Osteoblast (primary cell): ENCODE measurements around the gene NDUFAF4. TPM values are rescaled to one million over a fixed set of nuclear protein-coding genes. Genes with fewer than 3 reads are reported as not detected.

Source experiments
- DNase-seq: peaks from one replicate; pipeline ENCODE4 v3.0.0; 2011; ENCODE audit warnings: low spot score, mixed read lengths; ENCODE audit not compliant: insufficient read length; ENCODE audit errors: missing footprints
- H2AFZ ChIP-seq: 2 replicates; pipeline ENCODE4 v1.6.0; 2011; ENCODE audit warnings: mild to moderate bottlenecking, low read length
- H3K27ac ChIP-seq: 2 replicates; pipeline ENCODE4 v1.5.1; 2011; ENCODE audit warnings: mild to moderate bottlenecking, low read depth, low read length, moderate library complexity
- H3K27me3 ChIP-seq: 2 replicates; pipeline ENCODE4 v1.6.0; 2012; ENCODE audit warnings: mild to moderate bottlenecking, control low read depth, inconsistent platforms, low read length, moderate library complexity; ENCODE audit not compliant: insufficient read depth
- H3K36me3 ChIP-seq: 2 replicates; pipeline ENCODE4 v1.5.1; 2011; ENCODE audit warnings: mild to moderate bottlenecking, low read length, control low read depth, moderate library complexity; ENCODE audit not compliant: insufficient read depth
- H3K4me1 ChIP-seq: 2 replicates; pipeline ENCODE4 v1.5.1; 2011; ENCODE audit warnings: mild to moderate bottlenecking, low read length, control low read depth, moderate library complexity; ENCODE audit not compliant: insufficient read depth
- H3K4me2 ChIP-seq: 2 replicates; pipeline ENCODE4 v1.6.0; 2011; ENCODE audit warnings: mild to moderate bottlenecking, low read length; ENCODE audit not compliant: insufficient read depth
- H3K4me3 ChIP-seq: fragments of 200-600 bp; sonication (generic); 3 replicates; pipeline ENCODE4 v1.5.1; 2012; ENCODE audit warnings: mild to moderate bottlenecking, low read length, inconsistent platforms; ENCODE audit not compliant: insufficient read depth
- H3K79me2 ChIP-seq: 2 replicates; pipeline ENCODE4 v1.6.0; 2012; ENCODE audit warnings: mild to moderate bottlenecking, low read length, control low read depth, inconsistent platforms; ENCODE audit not compliant: insufficient read depth
- H3K9me3 ChIP-seq: 2 replicates; pipeline ENCODE4 v1.5.1; 2011; ENCODE audit warnings: low read depth, low read length, control low read depth
- H4K20me1 ChIP-seq: 2 replicates; pipeline ENCODE4 v1.6.0; 2012; ENCODE audit warnings: mild to moderate bottlenecking, low read length, control low read depth; ENCODE audit not compliant: insufficient read depth
- CTCF ChIP-seq: IDR thresholded peaks from 2 replicates; pipeline ENCODE4 v1.5.1; 2011; ENCODE audit warnings: mild to moderate bottlenecking, low read depth, low read length, moderate library complexity; ENCODE audit errors: extremely low read depth
- total RNA-seq: library from RNA; depleted of rRNA; stranded (reverse); fragments of >200 nt; gene quantifications from 2 replicates; pipeline ENCODE4 v1.2.3, GENCODE V29; 2012

Gene NDUFAF4
- total RNA-seq, 1 donor, result 6.5 TPM

DNA sequence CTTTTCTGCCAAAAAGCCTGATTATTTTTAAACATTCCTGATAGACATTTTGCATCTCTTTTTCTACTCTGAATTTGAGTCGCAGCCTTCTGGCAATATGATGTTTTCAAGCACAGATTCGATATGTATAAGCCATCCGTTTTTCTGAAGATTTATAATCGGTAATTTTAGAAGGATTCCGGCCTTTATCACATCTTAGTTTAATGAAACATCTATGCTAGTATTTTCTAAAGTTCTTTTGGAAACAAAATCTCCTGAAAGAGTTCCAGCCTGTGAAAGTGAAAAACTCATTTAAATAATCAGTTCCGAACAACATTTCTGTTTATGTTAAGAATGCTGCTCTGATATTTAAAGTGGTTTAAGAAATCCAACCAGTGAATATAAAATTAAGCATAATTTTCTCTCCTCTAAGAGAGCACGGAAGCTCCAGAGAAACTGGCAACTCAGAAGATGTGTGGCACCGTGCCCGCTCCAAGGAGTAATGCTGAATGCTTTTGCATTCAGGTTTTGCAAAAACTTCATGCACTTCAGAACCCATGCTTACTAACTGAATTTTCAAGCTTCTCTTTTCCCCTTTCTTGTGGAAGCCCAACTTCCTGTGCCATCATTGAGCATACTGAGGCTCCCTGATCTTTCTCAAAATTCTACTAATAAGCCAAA, 20.7 kb downstream of the NDUFAF4 start:
- no peak for DNase-seq

GRCh38 chr6:96872976-96873375, 24.7 kb downstream of the NDUFAF4 start:
- no peak overlapping the region for H2AFZ ChIP-seq
- no peaks in the 10 kb centered on the region for H3K79me2 ChIP-seq
- no peaks in the 10 kb centered on the region for H3K4me1 ChIP-seq
- TF ChIP-seq CTCF, result no peak
- no peaks in the 10 kb centered on the region for H3K9me3 ChIP-seq
- H4K20me1 ChIP-seq, result no peaks in the 10 kb centered on the region
- no peaks in the 10 kb centered on the region for H3K36me3 ChIP-seq
- no peak overlapping the region for H3K4me3 ChIP-seq
- H3K4me2 ChIP-seq, result no peak overlapping the region
- DNase-seq, result no peak
- H3K27me3 ChIP-seq, result no peaks in the 10 kb centered on the region
- H3K27ac ChIP-seq, result no peak overlapping the region

More for the DNA sequence above, 20.7 kb downstream of the NDUFAF4 start:
- no peak overlapping the region for H2AFZ ChIP-seq
- no peak overlapping the region for H3K4me3 ChIP-seq
- TF ChIP-seq CTCF, result no peak
- no peaks in the 10 kb centered on the region for H3K4me1 ChIP-seq
- H3K36me3 ChIP-seq, result no peaks in the 10 kb centered on the region
- no peaks in the 10 kb centered on the region for H3K79me2 ChIP-seq
- H3K9me3 ChIP-seq, result no peaks in the 10 kb centered on the region
- no peaks in the 10 kb centered on the region for H3K27me3 ChIP-seq
- H3K4me2 ChIP-seq, result no peak overlapping the region
- H4K20me1 ChIP-seq, result no peaks in the 10 kb centered on the region
- no peak overlapping the region for H3K27ac ChIP-seq

DNA sequence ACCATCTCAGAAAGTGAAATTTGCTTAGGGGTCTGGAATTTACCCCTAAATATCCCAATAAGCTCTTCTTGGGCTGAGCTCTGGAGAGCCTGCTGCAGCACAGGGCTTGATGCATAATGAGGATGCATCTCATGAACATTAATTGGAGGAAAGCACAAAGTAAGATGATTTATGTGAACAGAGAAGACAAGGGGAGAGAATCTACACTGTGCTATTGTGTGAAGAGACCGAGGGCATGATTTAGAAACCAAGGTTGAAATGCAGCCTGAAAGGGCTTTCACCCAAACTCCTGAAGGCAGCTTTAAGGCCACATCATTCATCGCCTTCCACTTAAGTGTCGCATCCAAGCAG, 32.7 kb downstream of the NDUFAF4 start:
- H3K4me3 ChIP-seq, result no peak overlapping the region
- H3K9me3 ChIP-seq, result no peaks in the 10 kb centered on the region
- H3K4me1 ChIP-seq, result no peaks in the 10 kb centered on the region
- H3K79me2 ChIP-seq, result no peaks in the 10 kb centered on the region
- no peaks in the 10 kb centered on the region for H4K20me1 ChIP-seq
- H3K27ac ChIP-seq, result no peak overlapping the region
- DNase-seq, result no peak
- H3K4me2 ChIP-seq, result no peak overlapping the region
- no peak for TF ChIP-seq CTCF
- no peaks in the 10 kb centered on the region for H3K36me3 ChIP-seq
- H3K27me3 ChIP-seq, result no peaks in the 10 kb centered on the region
- H2AFZ ChIP-seq, result no peak overlapping the region

GRCh38 chr6:96864216-96865054, 33.3 kb downstream of the NDUFAF4 start:
- no peak for DNase-seq
- no peak overlapping the region for H3K4me3 ChIP-seq
- H3K4me1 ChIP-seq, result no peaks in the 10 kb centered on the region
- no peaks in the 10 kb centered on the region for H3K36me3 ChIP-seq
- H4K20me1 ChIP-seq, result no peaks in the 10 kb centered on the region
- H3K27me3 ChIP-seq, result no peaks in the 10 kb centered on the region
- H3K9me3 ChIP-seq, result no peaks in the 10 kb centered on the region
- TF ChIP-seq CTCF, result no peak
- H2AFZ ChIP-seq, result no peak overlapping the region
- no peak overlapping the region for H3K4me2 ChIP-seq
- H3K79me2 ChIP-seq, result no peaks in the 10 kb centered on the region
- no peak overlapping the region for H3K27ac ChIP-seq
